HG03139 (cell line): ENCODE measurements around the gene CAPN14.

ENCODE experiments used
- ATAC-seq: cut with Tn5 transposase; IDR thresholded peaks from one replicate; pipeline ENCODE4 v1.9.1; 2021; ENCODE audit not compliant: unreplicated experiment

Gene CAPN14, protein sequence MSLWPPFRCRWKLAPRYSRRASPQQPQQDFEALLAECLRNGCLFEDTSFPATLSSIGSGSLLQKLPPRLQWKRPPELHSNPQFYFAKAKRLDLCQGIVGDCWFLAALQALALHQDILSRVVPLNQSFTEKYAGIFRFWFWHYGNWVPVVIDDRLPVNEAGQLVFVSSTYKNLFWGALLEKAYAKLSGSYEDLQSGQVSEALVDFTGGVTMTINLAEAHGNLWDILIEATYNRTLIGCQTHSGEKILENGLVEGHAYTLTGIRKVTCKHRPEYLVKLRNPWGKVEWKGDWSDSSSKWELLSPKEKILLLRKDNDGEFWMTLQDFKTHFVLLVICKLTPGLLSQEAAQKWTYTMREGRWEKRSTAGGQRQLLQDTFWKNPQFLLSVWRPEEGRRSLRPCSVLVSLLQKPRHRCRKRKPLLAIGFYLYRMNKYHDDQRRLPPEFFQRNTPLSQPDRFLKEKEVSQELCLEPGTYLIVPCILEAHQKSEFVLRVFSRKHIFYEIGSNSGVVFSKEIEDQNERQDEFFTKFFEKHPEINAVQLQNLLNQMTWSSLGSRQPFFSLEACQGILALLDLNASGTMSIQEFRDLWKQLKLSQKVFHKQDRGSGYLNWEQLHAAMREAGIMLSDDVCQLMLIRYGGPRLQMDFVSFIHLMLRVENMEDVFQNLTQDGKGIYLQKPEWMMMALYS

DNA sequence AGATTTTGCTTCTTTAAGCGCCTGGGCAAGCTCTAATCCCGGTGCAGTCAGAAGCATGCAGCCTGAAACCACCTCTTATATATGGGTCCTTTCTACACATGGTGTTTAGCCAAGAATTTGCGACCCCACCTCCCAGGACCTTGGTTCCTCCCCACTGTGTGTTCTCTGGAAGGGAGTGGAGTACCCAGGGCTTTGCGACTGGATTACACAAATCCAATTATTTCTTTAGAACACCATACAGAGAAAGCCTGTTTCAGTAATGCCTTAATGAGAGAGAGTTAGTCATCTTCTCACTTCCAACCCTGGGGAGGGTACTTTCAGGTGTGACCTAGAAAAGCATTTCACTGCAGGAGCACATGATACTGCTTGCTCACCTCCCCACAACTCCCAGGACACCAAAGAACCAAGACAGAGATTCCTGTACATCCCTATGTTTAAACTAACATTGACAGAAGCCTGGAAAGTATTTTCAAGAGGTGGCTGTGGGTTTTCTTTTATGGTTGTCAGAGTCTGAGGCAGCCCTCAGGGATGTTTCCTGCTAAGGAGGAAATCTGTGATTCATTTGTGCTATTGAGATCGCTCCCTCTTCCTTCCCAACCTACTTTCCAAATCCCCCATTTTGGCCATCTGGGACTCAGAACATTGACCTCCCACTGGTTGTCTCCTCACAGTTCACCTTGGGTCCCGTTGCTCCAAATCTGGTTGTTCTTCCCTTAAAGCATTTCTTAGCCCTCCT, at the start of gene CAPN14:
Gene CAPN14, minus strand, starts transcription at position 51 of the 736 bp plus-strand sequence. CDS start 12,068 bp downstream, outside the sequence.
- no peak for ATAC-seq

DNA sequence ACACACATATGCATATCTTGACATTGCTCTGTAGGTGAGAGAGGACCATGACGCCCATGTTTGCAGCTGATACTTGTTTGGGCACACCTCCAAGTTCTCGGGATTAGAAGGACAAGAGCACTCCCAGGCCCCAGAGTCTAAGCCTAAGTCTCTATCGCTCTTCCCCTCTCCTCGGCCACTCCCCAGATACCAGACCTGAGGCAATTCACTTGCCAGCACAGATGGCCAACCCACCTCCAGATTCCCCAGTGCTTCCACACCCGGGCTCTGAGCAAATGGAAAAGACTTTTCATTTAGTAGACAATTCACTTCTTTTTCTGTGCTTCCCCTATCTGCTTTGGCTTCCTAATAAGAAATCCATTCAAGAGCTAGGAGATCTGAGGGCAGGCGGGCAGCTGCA, 49.5 kb upstream of the CAPN14 start:
- ATAC-seq, result no peak

GRCh38 chr2:31265234-31265633, 47.9 kb upstream of the CAPN14 start:
- no peak for ATAC-seq

GRCh38 chr2:31263636-31264190, 46.4 kb upstream of the CAPN14 start:
- no peak for ATAC-seq

- ATAC-seq, result no peak
Measured at GRCh38 chr2:31260870-31261269, 43.6 kb upstream of the CAPN14 start.

- ATAC-seq, result no peak
Measured at GRCh38 chr2:31259075-31259474, 41.8 kb upstream of the CAPN14 start.

DNA sequence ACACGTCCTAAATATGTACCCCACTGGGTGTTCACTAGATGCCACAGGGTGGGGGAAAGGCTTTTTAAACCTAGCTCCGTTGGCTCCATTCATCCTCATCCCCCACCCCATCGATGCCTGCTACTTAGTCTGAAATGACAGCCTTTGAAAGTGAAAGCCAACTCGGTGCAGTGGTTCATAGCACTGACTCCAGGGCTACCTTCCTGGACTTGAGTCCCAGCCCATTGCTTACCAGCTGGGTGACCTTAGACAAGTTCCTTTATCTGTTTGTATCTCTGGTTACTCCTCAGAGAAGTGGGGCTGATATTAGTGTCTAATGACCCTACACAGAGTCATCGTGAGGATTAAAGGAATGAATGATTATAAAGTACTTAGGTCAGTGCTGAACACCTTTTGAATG, 41.0 kb upstream of the CAPN14 start:
- peak; percentile 33 for ATAC-seq

- ATAC-seq, result peak; percentile 12
Measured at GRCh38 chr2:31256611-31257382, 39.5 kb upstream of the CAPN14 start.

- peak; percentile 59 for ATAC-seq
Measured at GRCh38 chr2:31255911-31256571, 38.7 kb upstream of the CAPN14 start.

DNA sequence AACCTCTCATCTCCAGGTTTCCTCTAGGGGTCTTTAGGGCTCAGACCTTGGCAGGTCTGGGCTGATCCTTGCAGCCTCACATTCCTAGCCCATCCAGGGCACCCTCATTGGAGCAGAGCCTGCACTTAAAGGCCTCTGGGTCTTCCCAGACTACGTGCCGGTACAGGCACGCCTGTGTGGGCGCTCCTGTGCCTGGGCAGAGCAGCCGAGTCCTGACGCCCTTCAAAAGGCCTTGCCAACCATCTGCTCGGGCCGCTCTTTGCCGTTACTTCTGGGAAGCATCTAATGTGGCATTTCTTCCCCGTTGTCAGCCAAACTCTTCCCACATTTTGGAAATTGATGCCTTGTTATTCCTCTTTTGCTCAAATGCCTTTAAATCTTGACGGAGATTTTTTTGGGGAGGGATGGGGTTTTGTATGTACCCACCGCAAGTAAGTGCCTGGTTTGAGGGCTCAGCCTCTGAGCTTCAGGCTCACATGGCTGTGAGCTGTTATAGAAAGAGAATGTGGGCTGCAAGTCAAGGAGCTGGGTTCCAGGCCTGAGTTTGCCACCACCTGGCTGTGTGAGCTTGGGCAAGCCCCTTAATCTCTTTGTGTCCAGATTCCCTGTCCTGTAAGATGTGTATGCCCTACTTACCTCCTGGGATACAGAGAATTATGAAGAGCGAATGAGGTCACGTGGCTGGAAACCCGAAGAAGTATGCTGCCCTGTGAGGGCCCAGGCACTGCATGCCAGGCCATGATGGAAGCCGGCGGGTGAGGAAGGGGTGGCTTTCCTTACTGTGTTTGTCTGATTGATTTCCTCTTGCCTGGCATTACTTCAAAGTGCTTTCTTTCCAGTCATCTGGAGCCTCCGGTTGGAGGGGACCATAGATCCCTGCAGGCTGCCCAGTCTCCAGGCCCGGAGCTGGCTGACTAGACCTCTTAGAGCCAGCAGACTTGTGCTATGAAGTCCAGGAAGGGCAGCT, 37.2 kb upstream of the CAPN14 start:
- ATAC-seq, result no peak

GRCh38 chr2:31253356-31254131, 36.2 kb upstream of the CAPN14 start:
- ATAC-seq, result no peak

GRCh38 chr2:31251851-31252250, 34.5 kb upstream of the CAPN14 start:
- ATAC-seq, result no peak

GRCh38 chr2:31251018-31251417, 33.7 kb upstream of the CAPN14 start:
- no peak for ATAC-seq

DNA sequence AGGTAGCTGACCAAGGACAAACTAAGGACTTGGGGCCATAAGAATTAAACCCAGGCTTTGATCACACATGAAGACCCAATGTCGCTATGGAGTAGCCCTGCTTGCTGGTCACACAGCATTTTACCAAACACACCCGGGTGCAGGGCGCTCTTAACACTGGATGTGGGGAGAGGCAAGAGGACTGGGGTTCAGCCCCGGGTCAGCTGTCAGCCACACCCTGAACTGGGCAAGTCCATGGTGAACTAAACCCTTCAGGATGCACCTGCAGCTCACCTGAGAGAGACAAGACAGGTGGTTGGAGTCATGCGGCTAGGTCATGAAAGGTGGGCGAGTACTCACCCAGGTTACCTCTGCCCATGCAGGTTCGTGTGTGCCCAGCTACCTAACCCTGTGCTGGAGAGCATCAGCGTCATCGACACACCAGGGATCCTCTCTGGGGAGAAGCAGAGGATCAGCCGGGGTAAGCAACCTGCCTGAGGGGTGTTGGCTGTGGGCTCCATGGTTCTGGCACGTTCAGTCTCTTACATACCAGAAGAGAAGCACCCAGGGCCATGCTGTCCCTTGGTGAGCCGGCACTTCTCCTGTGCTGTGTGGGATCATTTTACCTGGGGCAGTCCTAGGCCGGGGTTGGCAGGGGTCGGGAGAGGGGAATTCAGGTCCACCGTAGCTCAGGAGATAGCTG, 31.8 kb upstream of the CAPN14 start:
- ATAC-seq, result no peak

- ATAC-seq, result no peak
Measured at GRCh38 chr2:31248139-31248538, 30.8 kb upstream of the CAPN14 start.

DNA sequence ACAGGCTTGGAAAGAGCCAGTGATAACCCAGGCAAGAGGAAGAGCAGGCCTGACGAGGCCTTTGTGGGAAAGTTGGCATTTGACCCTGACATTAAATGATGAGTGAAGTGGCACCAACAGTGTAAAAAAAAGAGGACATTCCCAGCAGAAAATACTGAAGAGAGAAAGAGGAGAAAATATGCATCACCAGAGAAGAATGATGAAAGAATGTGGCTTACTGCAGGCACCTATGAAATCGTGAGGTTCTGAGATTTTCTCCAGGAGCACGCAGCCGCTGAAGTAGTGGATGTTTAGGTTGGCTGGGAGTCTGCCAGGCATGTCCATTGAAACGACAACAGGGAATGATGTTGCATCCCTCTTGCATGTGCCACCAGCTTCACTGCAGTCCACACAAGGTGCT, 30.4 kb upstream of the CAPN14 start:
- ATAC-seq, result no peak

GRCh38 chr2:31246184-31246852, 29.0 kb upstream of the CAPN14 start:
- no peak for ATAC-seq
